BJ (cell line): ENCODE measurements around the gene SOX13. TPM values are rescaled to one million over a fixed set of nuclear protein-coding genes. Genes with fewer than 3 reads are reported as not detected.

Source experiments
- CTCF ChIA-PET: fragments of 350-600 bp; formaldehyde crosslinking; extraction: SDS; loops from one replicate; lab custom pipeline; 2021; ENCODE audit warnings: antibody characterized with exemption, inconsistent platforms; lab: Yijun Ruan, JAX
- POLR2A ChIA-PET: fragments of 300-600 bp; sonication (Branson Sonifier 250); formaldehyde crosslinking; extraction: SDS; loops from one replicate; lab custom pipeline; 2021; ENCODE audit warnings: antibody characterized with exemption; lab: Charles Lee
- DNase-seq: peaks from one replicate; pipeline ENCODE4 v3.0.0-alpha.2; 2011; ENCODE audit warnings: low read depth
- H3K27me3 ChIP-seq: 2 replicates; pipeline ENCODE4 v1.6.0; 2011; ENCODE audit warnings: low read length; ENCODE audit not compliant: control insufficient read depth, insufficient read depth
- H3K36me3 ChIP-seq: 2 replicates; pipeline ENCODE4 v1.5.1; 2011; ENCODE audit warnings: low read length; ENCODE audit not compliant: control insufficient read depth, insufficient read depth
- H3K4me3 ChIP-seq: 2 replicates; pipeline ENCODE4 v1.5.1; 2011; ENCODE audit warnings: low read depth, mild to moderate bottlenecking, control low read depth, low read length
- polyA plus RNA-seq: library from polyadenylated mRNA; depleted of rRNA; stranded (reverse); fragments of >200 nt; gene quantifications from 2 replicates; pipeline ENCODE4 v1.2.3, GENCODE V29; 2011
- TF ChIP-seq, protein P1 (sequence below): IDR thresholded peaks from 2 replicates; pipeline ENCODE4 v1.5.1; 2011; ENCODE audit warnings: low read depth, mild to moderate bottlenecking, control low read depth, inconsistent platforms, low read length, moderate library complexity; ENCODE audit not compliant: insufficient read depth

SOX13 gene
- polyA plus RNA-seq, 1 experiment = 9.5 TPM

DNA sequence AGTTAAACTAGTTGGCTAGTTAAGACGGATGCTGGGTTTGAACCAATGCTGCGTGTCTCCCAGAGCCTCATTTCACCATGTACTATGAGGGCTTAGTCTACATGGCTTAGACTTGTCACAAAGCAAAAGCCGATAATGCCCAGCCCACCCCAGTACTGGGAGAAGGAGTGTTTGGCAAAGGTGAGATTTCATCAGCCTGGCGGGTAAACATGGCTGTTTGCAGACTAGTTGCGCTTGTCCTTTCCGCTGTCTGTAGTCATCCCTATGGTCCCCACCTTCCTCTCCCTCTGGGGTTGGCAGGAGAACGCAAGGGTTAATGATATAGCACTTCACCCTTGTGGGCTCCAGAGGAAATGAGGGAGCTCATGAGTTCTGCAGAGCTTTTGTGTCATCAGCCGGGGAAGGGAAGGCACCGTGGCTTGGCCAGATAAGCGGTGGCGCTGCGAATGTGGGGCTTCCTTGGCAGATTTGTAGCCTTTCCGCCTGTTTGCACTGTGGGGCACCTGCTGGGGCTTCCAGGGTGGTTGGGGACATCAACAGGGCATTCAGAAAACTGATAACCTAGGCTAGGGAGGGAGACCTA, 29.2 kb downstream of the SOX13 start:
- CTCF ChIA-PET = interaction anchor here (0.7 to 1.2 kb wide), 2 partner anchors 12 to 28 kb away, joined by 3 to 4 read pairs; no protein-coding TSS in a partner anchor
- TF ChIP-seq, protein P1, sequence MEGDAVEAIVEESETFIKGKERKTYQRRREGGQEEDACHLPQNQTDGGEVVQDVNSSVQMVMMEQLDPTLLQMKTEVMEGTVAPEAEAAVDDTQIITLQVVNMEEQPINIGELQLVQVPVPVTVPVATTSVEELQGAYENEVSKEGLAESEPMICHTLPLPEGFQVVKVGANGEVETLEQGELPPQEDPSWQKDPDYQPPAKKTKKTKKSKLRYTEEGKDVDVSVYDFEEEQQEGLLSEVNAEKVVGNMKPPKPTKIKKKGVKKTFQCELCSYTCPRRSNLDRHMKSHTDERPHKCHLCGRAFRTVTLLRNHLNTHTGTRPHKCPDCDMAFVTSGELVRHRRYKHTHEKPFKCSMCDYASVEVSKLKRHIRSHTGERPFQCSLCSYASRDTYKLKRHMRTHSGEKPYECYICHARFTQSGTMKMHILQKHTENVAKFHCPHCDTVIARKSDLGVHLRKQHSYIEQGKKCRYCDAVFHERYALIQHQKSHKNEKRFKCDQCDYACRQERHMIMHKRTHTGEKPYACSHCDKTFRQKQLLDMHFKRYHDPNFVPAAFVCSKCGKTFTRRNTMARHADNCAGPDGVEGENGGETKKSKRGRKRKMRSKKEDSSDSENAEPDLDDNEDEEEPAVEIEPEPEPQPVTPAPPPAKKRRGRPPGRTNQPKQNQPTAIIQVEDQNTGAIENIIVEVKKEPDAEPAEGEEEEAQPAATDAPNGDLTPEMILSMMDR = no peak
- no peak overlapping the region for H3K4me3 ChIP-seq
- POLR2A ChIA-PET = no interaction called here
- H3K27me3 ChIP-seq = no peaks in the 10 kb centered on the region
- H3K36me3 ChIP-seq = no peaks in the 10 kb centered on the region
- no peak for DNase-seq

DNA sequence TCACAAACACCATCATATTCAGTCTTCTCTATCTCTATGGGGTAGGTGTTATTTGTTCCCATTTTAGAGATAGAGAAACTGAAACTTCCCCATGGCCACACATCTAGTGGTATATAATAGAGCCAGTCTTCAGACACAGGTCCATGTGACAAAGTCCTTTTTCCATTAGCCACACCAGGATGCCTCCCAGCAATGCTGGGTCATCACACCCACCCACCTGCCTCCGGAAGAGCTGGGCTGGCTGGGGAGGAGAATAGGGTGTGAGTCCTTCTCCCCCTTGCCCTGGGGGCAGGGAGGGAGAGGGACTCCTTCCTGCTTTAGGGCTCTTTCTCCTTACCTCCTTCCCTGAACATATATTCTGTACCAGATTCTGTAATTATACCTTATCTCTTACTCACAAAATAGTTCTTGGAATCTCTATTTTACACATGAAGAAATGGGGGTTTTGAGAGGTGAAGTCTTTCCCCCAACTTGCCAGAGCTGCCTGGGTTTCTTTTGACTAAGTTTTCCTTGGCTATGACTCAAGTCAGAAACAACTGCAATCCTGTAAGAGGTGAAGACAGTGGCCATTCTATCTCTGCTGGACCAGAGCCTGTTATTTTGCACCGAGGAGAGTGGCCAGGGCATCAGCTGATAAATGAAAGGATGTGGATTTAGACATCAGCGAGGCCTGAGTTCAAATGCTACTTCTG, 30.0 kb downstream of the SOX13 start:
- POLR2A ChIA-PET = no interaction called here
- H3K4me3 ChIP-seq = no peak overlapping the region
- no peaks in the 10 kb centered on the region for H3K36me3 ChIP-seq
- TF ChIP-seq, protein P1 = no peak
- CTCF ChIA-PET = interaction anchor here (0.7 to 1.3 kb wide), 4 partner anchors 9 to 58 kb away, joined by 3 to 4 read pairs (median 3); no protein-coding TSS in a partner anchor
- H3K27me3 ChIP-seq = no peaks in the 10 kb centered on the region
- DNase-seq = no peak

DNA sequence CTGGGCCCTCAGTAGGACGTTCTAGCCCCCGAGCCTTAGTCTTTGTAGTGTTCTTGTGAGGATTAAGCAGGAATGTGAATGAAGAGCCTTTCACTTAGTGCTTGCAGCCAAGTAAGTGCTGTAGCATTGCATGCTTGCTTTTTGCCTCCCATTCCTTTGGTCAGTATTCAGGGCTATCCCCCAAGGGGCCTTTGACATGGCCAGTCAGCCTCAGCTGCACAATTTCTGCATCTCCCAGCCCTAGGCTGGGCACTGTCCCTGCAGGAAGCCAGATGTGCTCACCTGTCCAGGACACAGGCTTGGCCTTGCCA, 30.5 kb downstream of the SOX13 start:
- ChIA-PET CTCF (interaction anchor here (0.8 to 1.3 kb wide), 3 partner anchors 9 to 58 kb away, joined by 3 to 4 read pairs (median 3); no protein-coding TSS in a partner anchor), POLR2A (no interaction called here)
- H3K4me3 ChIP-seq = no peak overlapping the region
- H3K27me3 ChIP-seq = no peaks in the 10 kb centered on the region
- DNase-seq = no peak
- TF ChIP-seq, protein P1 = no peak
- H3K36me3 ChIP-seq = no peaks in the 10 kb centered on the region

DNA sequence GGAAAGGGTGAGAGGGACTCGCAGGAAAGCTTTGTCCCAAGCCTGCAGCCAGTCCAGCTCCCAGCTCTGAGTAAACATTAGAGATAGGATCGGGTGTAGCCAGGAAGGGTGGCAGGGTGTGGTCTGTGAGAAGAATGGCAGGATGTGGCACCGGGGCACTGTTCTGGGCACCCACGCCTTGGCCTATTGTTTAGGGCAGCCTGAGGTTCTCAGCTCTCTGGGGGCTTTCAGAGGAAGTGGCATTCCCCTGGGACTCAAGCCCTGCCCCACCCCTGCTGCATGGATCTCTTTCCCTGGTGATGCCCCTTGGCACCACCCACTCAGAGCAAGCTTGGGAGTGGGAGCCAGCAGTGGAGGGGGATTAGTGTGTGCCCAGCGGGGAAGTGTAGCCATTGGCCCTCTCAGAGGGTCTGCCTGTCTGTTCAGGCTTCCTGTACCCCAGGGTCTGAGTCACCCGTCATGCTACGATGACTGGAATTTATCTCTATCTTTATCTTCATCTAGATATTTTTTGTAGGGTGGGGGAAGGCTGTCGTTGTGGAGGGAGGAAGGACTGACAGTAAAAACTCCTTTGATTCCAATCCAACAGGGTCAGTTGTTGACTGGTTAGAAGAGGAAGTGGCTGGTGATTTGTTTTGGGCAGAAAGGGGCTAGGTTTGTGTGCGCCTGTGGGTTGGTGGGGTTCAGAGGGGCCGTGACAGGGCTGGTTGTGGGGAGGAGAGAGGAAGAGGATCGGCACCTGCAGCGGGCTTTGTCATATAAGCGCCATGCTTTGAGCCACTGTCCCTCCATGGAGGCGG, 31.6 kb downstream of the SOX13 start:
- Histone ChIP-seq H3K4me3 (no peak overlapping the region), H3K27me3 (no peaks in the 10 kb centered on the region), H3K36me3 (no peaks in the 10 kb centered on the region)
- ChIA-PET CTCF (interaction anchor here (1.0 to 1.3 kb wide), 2 partner anchors 11 to 233 kb away, joined by 4 to 6 read pairs; no protein-coding TSS in a partner anchor), POLR2A (no interaction called here)
- DNase-seq = no peak
- TF ChIP-seq, protein P1 = no peak

DNA sequence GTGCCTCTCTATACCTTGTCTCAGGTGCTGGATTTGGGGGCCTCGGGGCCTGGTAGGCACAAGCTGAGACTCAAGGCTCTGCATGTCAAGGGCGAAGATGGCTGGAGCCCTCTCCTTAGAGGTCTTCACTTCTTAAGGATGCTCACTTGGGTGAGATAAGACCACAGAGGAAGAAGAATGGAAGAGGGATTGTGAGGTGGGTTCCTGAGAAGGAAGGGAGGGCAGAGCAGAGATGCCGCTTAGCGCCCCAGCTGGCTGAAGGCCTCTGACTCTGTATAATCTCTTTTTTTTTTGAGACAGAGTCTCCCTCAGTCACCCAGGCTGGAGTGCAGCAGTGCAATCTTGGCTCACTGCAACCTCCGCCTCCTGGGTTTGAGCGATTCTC, 32.2 kb downstream of the SOX13 start:
- no peak for DNase-seq
- no peaks in the 10 kb centered on the region for H3K27me3 ChIP-seq
- H3K36me3 ChIP-seq = no peaks in the 10 kb centered on the region
- H3K4me3 ChIP-seq = no peak overlapping the region
- TF ChIP-seq, protein P1 = no peak
- ChIA-PET CTCF (no interaction called here), POLR2A (no interaction called here)
